Activated CD8-positive, alpha-beta T cell treated with anti-CD3 and anti-CD28 coated beads for 36 hours (primary cell): ENCODE measurements around the gene NBEAL1. TPM values are rescaled to one million over a fixed set of nuclear protein-coding genes. Genes with fewer than 3 reads are reported as not detected.

ENCODE experiments used
- ATAC-seq: fragments of 200-7000 bp; cut with Tn5 transposase; one replicate; pipeline ENCODE4 v1.10.0; 2021; ENCODE audit warnings: mild to moderate bottlenecking, moderate library complexity
- CTCF ChIA-PET: fragments of 350-600 bp; sonication (Branson Sonifier 250); formaldehyde crosslinking; loops from one replicate; lab custom pipeline; 2021; ENCODE audit warnings: antibody characterized with exemption; lab: Charles Lee
- POLR2A ChIA-PET: fragments of 350-600 bp; sonication (Branson Sonifier 250); formaldehyde crosslinking; loops from one replicate; lab custom pipeline; 2021; ENCODE audit warnings: antibody characterized with exemption; lab: Charles Lee
- DNase-seq: peaks from one replicate; pipeline ENCODE4 v3.0.0-alpha.2; 2020
- H3K27ac Mint-ChIP-seq: one replicate; pipeline ENCODE4 v1.8.0; 2021; ENCODE audit warnings: mild to moderate bottlenecking, mixed read lengths
- H3K27me3 Mint-ChIP-seq: one replicate; pipeline ENCODE4 v1.8.0; 2021; ENCODE audit warnings: mixed read lengths
- H3K36me3 Mint-ChIP-seq: one replicate; pipeline ENCODE4 v1.8.0; 2021; ENCODE audit warnings: low read depth, mixed read lengths
- H3K4me1 Mint-ChIP-seq: one replicate; pipeline ENCODE4 v1.8.0; 2021; ENCODE audit warnings: low read depth, mixed read lengths
- H3K4me3 Mint-ChIP-seq: one replicate; pipeline ENCODE4 v1.8.0; 2021; ENCODE audit warnings: mild to moderate bottlenecking, moderate library complexity, mixed read lengths
- H3K9me3 Mint-ChIP-seq: one replicate; pipeline ENCODE4 v1.8.0; 2021; ENCODE audit warnings: mixed read lengths
- intact Hi-C: fragments of 100-400 bp; cut with micrococcal nuclease; formaldehyde crosslinking; loops from one replicate; pipeline ENCODE4 v1.10.0; 2022
- total RNA-seq, 2 experiments: library from RNA; stranded (reverse); gene quantifications; one replicate each; pipeline ENCODE4 v1.2.3, GENCODE V29; 2021
- TF ChIP-seq, protein P1 (sequence below): fragments of 200-600 bp; IDR thresholded peaks from one replicate; pipeline ENCODE4 v1.8.0; 2022; ENCODE audit warnings: antibody characterized with exemption, mild to moderate bottlenecking

Gene NBEAL1
- total RNA-seq, 2 experiments from 2014 or later = 11.8 to 16.4 TPM

DNA sequence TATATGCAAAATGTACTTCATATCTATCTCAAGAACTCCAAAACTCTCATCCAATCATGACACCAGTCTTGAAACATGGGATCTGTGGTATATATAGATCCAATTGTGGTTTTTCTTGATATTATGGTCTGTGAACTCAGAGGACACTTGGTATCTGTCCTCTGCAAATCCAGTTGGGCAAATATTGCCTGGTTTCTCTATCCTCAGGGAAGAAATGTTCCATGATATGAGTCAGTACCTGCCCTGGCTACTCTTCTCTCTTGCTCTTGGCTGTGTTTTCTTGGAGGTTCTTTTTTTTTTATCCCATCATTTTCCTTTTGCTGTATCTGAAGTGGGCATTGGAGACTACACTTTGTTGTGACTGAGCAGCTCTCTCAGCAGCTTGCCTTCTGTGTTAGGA, 10.9 kb downstream of the NBEAL1 start:
- TF ChIP-seq, protein P1, sequence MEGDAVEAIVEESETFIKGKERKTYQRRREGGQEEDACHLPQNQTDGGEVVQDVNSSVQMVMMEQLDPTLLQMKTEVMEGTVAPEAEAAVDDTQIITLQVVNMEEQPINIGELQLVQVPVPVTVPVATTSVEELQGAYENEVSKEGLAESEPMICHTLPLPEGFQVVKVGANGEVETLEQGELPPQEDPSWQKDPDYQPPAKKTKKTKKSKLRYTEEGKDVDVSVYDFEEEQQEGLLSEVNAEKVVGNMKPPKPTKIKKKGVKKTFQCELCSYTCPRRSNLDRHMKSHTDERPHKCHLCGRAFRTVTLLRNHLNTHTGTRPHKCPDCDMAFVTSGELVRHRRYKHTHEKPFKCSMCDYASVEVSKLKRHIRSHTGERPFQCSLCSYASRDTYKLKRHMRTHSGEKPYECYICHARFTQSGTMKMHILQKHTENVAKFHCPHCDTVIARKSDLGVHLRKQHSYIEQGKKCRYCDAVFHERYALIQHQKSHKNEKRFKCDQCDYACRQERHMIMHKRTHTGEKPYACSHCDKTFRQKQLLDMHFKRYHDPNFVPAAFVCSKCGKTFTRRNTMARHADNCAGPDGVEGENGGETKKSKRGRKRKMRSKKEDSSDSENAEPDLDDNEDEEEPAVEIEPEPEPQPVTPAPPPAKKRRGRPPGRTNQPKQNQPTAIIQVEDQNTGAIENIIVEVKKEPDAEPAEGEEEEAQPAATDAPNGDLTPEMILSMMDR = no peak

DNA sequence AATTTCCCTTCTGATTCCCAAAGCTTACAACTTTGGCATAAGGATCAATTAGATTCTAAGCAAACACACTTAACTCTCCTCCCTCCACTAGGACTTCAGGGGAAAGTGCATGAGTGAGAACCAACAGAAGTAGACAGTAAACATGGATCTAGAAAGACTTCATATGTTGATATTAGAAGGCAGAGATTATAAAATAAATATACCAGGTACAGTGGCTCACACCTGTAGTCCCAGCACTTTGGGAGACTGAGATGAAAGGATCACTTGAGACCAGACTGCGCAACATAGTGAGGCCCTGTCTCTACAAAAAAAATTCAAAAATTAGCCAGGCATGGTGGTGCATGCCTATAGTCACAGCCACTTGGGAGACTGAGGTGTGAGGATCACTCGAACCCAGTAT, 15.9 kb downstream of the NBEAL1 start:
- H3K4me1 Mint-ChIP-seq = peaks cover 17% of the 10 kb centered on the region
- no peak for DNase-seq
- no peaks in the 10 kb centered on the region for H3K27me3 Mint-ChIP-seq
- no peak overlapping the region for H3K4me3 Mint-ChIP-seq
- TF ChIP-seq, protein P1 = no peak
- intact Hi-C loops = no loop called here
- H3K9me3 Mint-ChIP-seq = no peaks in the 10 kb centered on the region
- POLR2A ChIA-PET = interaction anchor here (0.7 kb wide), 1 partner anchor 273 kb away, joined by 3 read pairs; no protein-coding TSS in a partner anchor
- peaks cover 2% of the 10 kb centered on the region for H3K36me3 Mint-ChIP-seq
- no peak for ATAC-seq
- CTCF ChIA-PET = no interaction called here
- H3K27ac Mint-ChIP-seq = no peak overlapping the region

More for the DNA sequence above, 10.9 kb downstream of the NBEAL1 start:
- no peak for DNase-seq
- H3K27me3 Mint-ChIP-seq = no peaks in the 10 kb centered on the region
- ChIA-PET POLR2A (no interaction called here), CTCF (no interaction called here)
- no peak overlapping the region for H3K4me3 Mint-ChIP-seq
- H3K36me3 Mint-ChIP-seq = no peaks in the 10 kb centered on the region
- intact Hi-C loops = no loop called here
- peaks cover 9% of the 10 kb centered on the region for H3K4me1 Mint-ChIP-seq
- no peak overlapping the region for H3K27ac Mint-ChIP-seq
- no peak for ATAC-seq
- H3K9me3 Mint-ChIP-seq = no peaks in the 10 kb centered on the region

DNA sequence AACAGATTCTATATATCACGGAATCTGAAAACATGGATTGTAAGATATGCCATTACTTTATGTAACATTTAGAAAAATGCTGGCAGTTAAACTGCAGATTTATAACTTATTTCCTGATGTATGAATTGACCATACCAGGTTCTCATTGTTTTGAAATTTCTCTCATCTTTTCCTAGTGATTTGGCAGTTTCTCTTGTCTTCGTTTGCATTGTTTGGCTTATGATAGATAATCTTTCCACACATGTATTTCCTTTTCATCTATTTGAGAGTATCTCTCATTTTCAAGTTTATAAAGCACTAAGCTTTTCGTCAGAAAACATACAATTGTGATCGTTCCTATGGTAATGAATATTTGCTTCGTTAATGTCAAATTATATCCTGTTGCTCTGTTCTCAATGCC, 16.3 kb downstream of the NBEAL1 start:
- peaks cover 2% of the 10 kb centered on the region for H3K36me3 Mint-ChIP-seq
- ChIA-PET POLR2A (interaction anchor here (0.7 kb wide), 1 partner anchor 272 kb away, joined by 3 read pairs; no protein-coding TSS in a partner anchor), CTCF (no interaction called here)
- H3K4me3 Mint-ChIP-seq = no peak overlapping the region
- no peak for ATAC-seq
- H3K9me3 Mint-ChIP-seq = no peaks in the 10 kb centered on the region
- H3K27me3 Mint-ChIP-seq = no peaks in the 10 kb centered on the region
- H3K4me1 Mint-ChIP-seq = peaks cover 16% of the 10 kb centered on the region
- H3K27ac Mint-ChIP-seq = no peak overlapping the region
- TF ChIP-seq, protein P1 = no peak
- intact Hi-C loops = no loop called here
- DNase-seq = no peak

DNA sequence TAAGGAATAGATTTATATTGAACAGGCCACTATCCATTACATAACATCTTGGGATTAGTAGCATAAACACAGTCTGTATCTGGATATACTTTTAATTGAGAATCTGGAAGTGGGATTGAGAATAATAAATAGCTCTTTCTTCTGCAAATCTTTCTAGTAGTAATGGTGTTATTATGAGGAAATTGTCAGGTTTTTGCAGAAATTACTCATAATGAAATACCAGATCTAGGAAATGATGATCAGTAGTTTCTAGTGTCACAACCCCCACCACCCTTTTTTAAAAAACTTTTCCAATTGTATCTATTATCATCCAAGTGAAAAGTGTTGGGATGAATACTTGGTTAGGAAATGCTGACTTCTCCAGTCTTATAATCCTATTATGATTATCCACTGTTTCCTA, 18.7 kb downstream of the NBEAL1 start:
- H3K4me1 Mint-ChIP-seq = peaks cover 16% of the 10 kb centered on the region
- H3K36me3 Mint-ChIP-seq = peaks cover 2% of the 10 kb centered on the region
- H3K27me3 Mint-ChIP-seq = no peaks in the 10 kb centered on the region
- ChIA-PET POLR2A (no interaction called here), CTCF (no interaction called here)
- no peak overlapping the region for H3K27ac Mint-ChIP-seq
- H3K9me3 Mint-ChIP-seq = no peaks in the 10 kb centered on the region
- no peak for DNase-seq
- intact Hi-C loops = no loop called here
- ATAC-seq = no peak
- TF ChIP-seq, protein P1 = no peak
- no peak overlapping the region for H3K4me3 Mint-ChIP-seq

DNA sequence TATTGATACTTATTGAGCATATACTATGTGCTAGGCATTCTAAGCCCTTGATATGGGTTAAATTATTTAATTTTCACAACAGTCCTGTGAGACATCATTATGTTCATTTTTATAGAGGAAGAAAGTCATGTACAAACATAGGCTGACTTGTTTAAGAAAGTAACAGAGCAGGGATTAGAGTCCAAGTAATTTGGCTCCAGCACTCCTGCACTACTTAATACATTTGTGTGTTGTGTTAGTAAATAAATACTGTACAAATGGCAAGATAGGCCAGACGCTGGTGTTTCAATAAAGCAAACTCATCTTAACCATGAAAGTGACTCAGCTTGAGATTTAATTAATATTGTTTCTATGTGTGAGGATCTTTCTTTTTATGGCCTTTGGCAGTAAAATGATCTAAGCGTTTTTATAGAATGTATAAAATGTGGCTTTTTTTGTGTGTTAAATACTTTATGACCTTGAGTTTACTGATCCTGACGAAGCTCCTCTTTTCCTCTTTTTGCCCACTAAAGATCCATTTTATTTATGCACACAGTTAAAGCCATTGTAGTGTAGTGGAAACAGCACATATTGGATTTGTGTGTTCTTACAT, 21.3 kb downstream of the NBEAL1 start:
- no peaks in the 10 kb centered on the region for H3K9me3 Mint-ChIP-seq
- ATAC-seq (no peak), DNase-seq (no peak)
- peaks cover 14% of the 10 kb centered on the region for H3K4me1 Mint-ChIP-seq
- H3K27me3 Mint-ChIP-seq = no peaks in the 10 kb centered on the region
- peaks cover 2% of the 10 kb centered on the region for H3K36me3 Mint-ChIP-seq
- H3K4me3 Mint-ChIP-seq = no peak overlapping the region
- H3K27ac Mint-ChIP-seq = no peak overlapping the region
- POLR2A ChIA-PET = no interaction called here
- intact Hi-C loops = no loop called here
- CTCF ChIA-PET = no interaction called here
- TF ChIP-seq, protein P1 = no peak
